GM23338 (cell line): Measurements from ENCODE around the gene MSH2. TPM values are rescaled to one million over a fixed set of nuclear protein-coding genes. Genes with fewer than 3 reads are reported as not detected.

Experiments
- ATAC-seq: fragments of 200-7000 bp; cut with Tn5 transposase; 3 replicates; pipeline ENCODE4 v1.9.1; 2020
- DNase-seq: peaks from one replicate; pipeline ENCODE4 v3.0.0-alpha.2; 2015; ENCODE audit warnings: low spot score
- H2AFZ ChIP-seq: fragments of 200-600 bp; sonication (generic); 2 replicates; pipeline ENCODE4 v1.8.0; 2016; ENCODE audit warnings: antibody characterized with exemption, mild to moderate bottlenecking, moderate library complexity
- H3F3A ChIP-seq: fragments of 200-600 bp; sonication (generic); replicated peaks from 2 replicates; pipeline ENCODE4 v1.8.0; 2017; ENCODE audit warnings: antibody characterized with exemption, mixed run types, low read depth
- H3K27ac ChIP-seq: fragments of 200-600 bp; sonication (generic); 2 replicates; pipeline ENCODE4 v1.6.1; 2016; ENCODE audit warnings: low read depth
- H3K27me3 ChIP-seq: fragments of 200-600 bp; sonication (generic); 2 replicates; pipeline ENCODE4 v1.8.0; 2016; ENCODE audit warnings: mild to moderate bottlenecking, mixed run types, moderate library complexity; ENCODE audit not compliant: insufficient read depth
- H3K36me3 ChIP-seq: fragments of 200-600 bp; sonication (generic); 2 replicates; pipeline ENCODE4 v1.8.0; 2016; ENCODE audit warnings: mild to moderate bottlenecking; ENCODE audit not compliant: insufficient read depth
- H3K4me1 ChIP-seq: fragments of 200-600 bp; sonication (generic); 2 replicates; pipeline ENCODE4 v1.8.0; 2016; ENCODE audit warnings: mild to moderate bottlenecking, moderate library complexity; ENCODE audit not compliant: insufficient read depth
- H3K4me2 ChIP-seq: fragments of 200-600 bp; sonication (generic); 2 replicates; pipeline ENCODE4 v1.7.1; 2017; ENCODE audit warnings: mixed run types
- H3K4me3 ChIP-seq: fragments of 200-600 bp; sonication (generic); 2 replicates; pipeline ENCODE4 v1.6.1; 2016; ENCODE audit warnings: mixed run types
- H3K79me2 ChIP-seq: fragments of 200-600 bp; sonication (generic); replicated peaks from 2 replicates; pipeline ENCODE4 v1.8.0; 2017; ENCODE audit warnings: mild to moderate bottlenecking; ENCODE audit not compliant: insufficient read depth
- H3K9me2 ChIP-seq: fragments of 200-600 bp; sonication (generic); 2 replicates; pipeline ENCODE4 v1.8.0; 2017; ENCODE audit not compliant: insufficient read depth
- H4K20me1 ChIP-seq: fragments of 200-600 bp; sonication (generic); replicated peaks from 2 replicates; pipeline ENCODE4 v1.8.0; 2017; ENCODE audit warnings: mild to moderate bottlenecking; ENCODE audit not compliant: insufficient read depth
- H3K27ac Mint-ChIP-seq: 2 replicates; pipeline ENCODE4 v1.8.0; 2020; ENCODE audit warnings: inconsistent platforms, mild to moderate bottlenecking, moderate library complexity, mixed read lengths
- H3K27me3 Mint-ChIP-seq: 3 replicates; pipeline ENCODE4 v1.8.0; 2022; ENCODE audit warnings: low read depth, mild to moderate bottlenecking, moderate library complexity, mixed read lengths, inconsistent platforms; ENCODE audit not compliant: insufficient read depth, poor library complexity
- H3K36me3 Mint-ChIP-seq: 3 replicates; pipeline ENCODE4 v1.8.0; 2021; ENCODE audit warnings: low read depth, mild to moderate bottlenecking, inconsistent platforms, moderate library complexity, mixed read lengths
- H3K4me1 Mint-ChIP-seq: 3 replicates; pipeline ENCODE4 v1.8.0; 2020; ENCODE audit warnings: mild to moderate bottlenecking, inconsistent platforms, mixed read lengths
- H3K4me3 Mint-ChIP-seq: 3 replicates; pipeline ENCODE4 v1.8.0; 2021; ENCODE audit warnings: moderate library complexity, mild to moderate bottlenecking, inconsistent platforms, mixed read lengths
- H3K9me3 Mint-ChIP-seq: 3 replicates; pipeline ENCODE4 v1.8.0; 2020; ENCODE audit warnings: moderate library complexity, mild to moderate bottlenecking, inconsistent platforms, mixed read lengths
- CTCF ChIP-seq, 2 experiments: fragments of 200-600 bp in 1 of 2; sonication (generic) in 1 of 2; conservative IDR thresholded peaks; 2 replicates each; pipeline versions ENCODE4 v1.5.1 to v1.6.1; 2016 to 2017; ENCODE audit warnings: antibody characterized with exemption in 2 of 2, low read depth in 2 of 2, mild to moderate bottlenecking in 2 of 2, moderate library complexity in 1 of 2
- ETS1 ChIP-seq: IDR thresholded peaks from 2 replicates; pipeline ENCODE4 v1.6.1; 2016; ENCODE audit warnings: antibody characterized with exemption
- EZH2 ChIP-seq: fragments of 200-600 bp; sonication (generic); IDR thresholded peaks from one replicate; pipeline ENCODE4 v1.8.0; 2017; ENCODE audit warnings: antibody characterized with exemption, mild to moderate bottlenecking, low read depth; ENCODE audit not compliant: unreplicated experiment
- JUNB ChIP-seq: IDR thresholded peaks from one replicate; pipeline ENCODE4 v1.6.1; 2016; ENCODE audit warnings: antibody characterized with exemption; ENCODE audit not compliant: unreplicated experiment
- NANOG ChIP-seq: IDR thresholded peaks from 2 replicates; pipeline ENCODE4 v1.6.1; 2016; ENCODE audit warnings: antibody characterized with exemption, borderline replicate concordance
- POLR2AphosphoS5 ChIP-seq: IDR thresholded peaks from 2 replicates; pipeline ENCODE4 v1.6.1; 2016; ENCODE audit warnings: antibody characterized with exemption, low read depth
- REST ChIP-seq: IDR thresholded peaks from one replicate; pipeline ENCODE4 v1.6.1; 2018; ENCODE audit warnings: antibody characterized with exemption; ENCODE audit not compliant: unreplicated experiment
- STAT1 ChIP-seq: IDR thresholded peaks from one replicate; pipeline ENCODE4 v1.6.1; 2016; ENCODE audit warnings: antibody characterized with exemption; ENCODE audit not compliant: unreplicated experiment
- ZNF114 ChIP-seq: fragments of 250-450 bp; sonication (Bioruptor Pico); IDR thresholded peaks from 2 replicates; pipeline ENCODE4 v1.5.0; 2020; ENCODE audit warnings: mild to moderate bottlenecking, moderate library complexity
- ZNF331 ChIP-seq: fragments of 250-450 bp; sonication (Bioruptor Pico); IDR thresholded peaks from 2 replicates; pipeline ENCODE4 v1.5.0; 2020; ENCODE audit warnings: low read depth, mild to moderate bottlenecking, moderate library complexity
- polyA plus RNA-seq: library from polyadenylated mRNA; unstranded; fragments of >200 nt; fragmentation: Nextera tagmentation; extraction: Ambion mirVana; gene quantifications from 2 replicates; pipeline ENCODE4 v1.2.1, GENCODE V29; 2016
- total RNA-seq: library from RNA; depleted of rRNA; stranded (reverse); fragments of >200 nt; shearing (Covaris generic); gene quantifications from 2 replicates; pipeline ENCODE4 v1.2.3, GENCODE V29; 2014

MSH2 gene
- total and polyA plus RNA-seq, 2 experiments from 2014 or later = 156 to 249 TPM

- H3K4me3 Mint-ChIP-seq = no peak overlapping the region
- H3F3A ChIP-seq = no peaks in the 10 kb centered on the region
- H3K27ac Mint-ChIP-seq = no peak overlapping the region
- no peak overlapping the region for H3K4me2 ChIP-seq
- no peaks in the 10 kb centered on the region for H3K4me1 ChIP-seq
- H3K4me1 Mint-ChIP-seq = no peaks in the 10 kb centered on the region
- TF ChIP-seq ETS1 = no peak
- no peak for TF ChIP-seq POLR2AphosphoS5
- TF ChIP-seq REST = no peak
- no peak for TF ChIP-seq JUNB
- TF ChIP-seq ZNF114 (CRISPR knock-in tag) = no peak
- no peak for TF ChIP-seq NANOG
- no peak for TF ChIP-seq EZH2
- no peak for TF ChIP-seq CTCF (conservative IDR thresholded peaks at IDR 0.05; ENCODE audit: low read depth in 2 of 2)
- peaks cover 77% of the 10 kb centered on the region for H3K36me3 ChIP-seq
- H2AFZ ChIP-seq = no peak overlapping the region
- no peak overlapping the region for H3K27ac ChIP-seq
- H3K27me3 ChIP-seq = no peaks in the 10 kb centered on the region
- peaks cover 19% of the 10 kb centered on the region for H3K79me2 ChIP-seq
- no peaks in the 10 kb centered on the region for H3K9me2 ChIP-seq
- no peak for ATAC-seq
- no peaks in the 10 kb centered on the region for H3K9me3 Mint-ChIP-seq
- H3K4me3 ChIP-seq = no peak overlapping the region
- peaks cover 4% of the 10 kb centered on the region for H3K27me3 Mint-ChIP-seq
- no peak for DNase-seq
- H4K20me1 ChIP-seq = peaks cover 14% of the 10 kb centered on the region
- H3K36me3 Mint-ChIP-seq = peaks cover 91% of the 10 kb centered on the region
Measured at GRCh38 chr2:47379384-47379783, 23.6 kb upstream of the MSH2 start.

GRCh38 chr2:47381408-47381807 is 21.5 kb upstream of the MSH2 start:
- Mint-ChIP-seq H3K36me3 (peaks cover 89% of the 10 kb centered on the region), H3K27ac (no peak overlapping the region), H3K4me3 (no peak overlapping the region), H3K9me3 (no peaks in the 10 kb centered on the region), H3K4me1 (no peaks in the 10 kb centered on the region), H3K27me3 (peaks cover 2% of the 10 kb centered on the region)
- Histone ChIP-seq H3K27ac (no peak overlapping the region), H3K4me2 (no peak overlapping the region), H3K27me3 (no peaks in the 10 kb centered on the region), H2AFZ (no peak overlapping the region), H3K4me3 (no peak overlapping the region), H4K20me1 (0 out of 2 replicates have a peak, but pooled peaks cover 5% of the 10 kb centered on the region), H3F3A (0 out of 2 replicates have a peak, but pooled peaks cover 4% of the 10 kb centered on the region), H3K4me1 (no peaks in the 10 kb centered on the region), H3K9me2 (no peaks in the 10 kb centered on the region), H3K79me2 (peaks cover 8% of the 10 kb centered on the region; the same call in 1 of the 2 replicates), H3K36me3 (peaks cover 76% of the 10 kb centered on the region)
- ATAC-seq (no peak), DNase-seq (no peak)
- no peak for TF ChIP-seq ZNF114 (CRISPR knock-in tag)
- TF ChIP-seq POLR2AphosphoS5 = no peak
- no peak for TF ChIP-seq ZNF331 (CRISPR knock-in tag)
- TF ChIP-seq JUNB = no peak
- no peak for TF ChIP-seq EZH2
- no peak for TF ChIP-seq STAT1
